Brain microvascular endothelial cell (primary cell): ENCODE data around the gene CSRNP3.
A peak's percentile ranks its signal among the peaks of the same experiment; 100 is the strongest.

ENCODE experiments used
- DNase-seq: peaks from one replicate; pipeline ENCODE4 v3.0.0-alpha.2; 2020
- H3K27ac ChIP-seq: fragments of 250-450 bp; sonication (Bioruptor Pico); 2 replicates; pipeline ENCODE4 v1.5.1; 2020; ENCODE audit warnings: mild to moderate bottlenecking, moderate library complexity
- H3K27me3 ChIP-seq: fragments of 250-450 bp; sonication (Bioruptor Pico); replicated peaks from 2 replicates; pipeline ENCODE4 v1.5.1; 2020; ENCODE audit warnings: mild to moderate bottlenecking
- H3K36me3 ChIP-seq: fragments of 250-450 bp; sonication (Bioruptor Pico); replicated peaks from 2 replicates; pipeline ENCODE4 v1.5.1; 2020; ENCODE audit warnings: mild to moderate bottlenecking
- H3K4me3 ChIP-seq: 2 replicates; pipeline ENCODE4 v1.5.1; 2011; ENCODE audit warnings: low read depth, mild to moderate bottlenecking, control low read depth, low read length, moderate library complexity
- in situ Hi-C: cut with HindIII; loops from 2 replicates; pipeline ENCODE4 v1.10.0; 2017; ENCODE audit warnings: low sequenced_read_pairs, low pct_ligation_motif_present
- TF ChIP-seq, protein P1 (sequence below): IDR thresholded peaks from 2 replicates; pipeline ENCODE4 v1.5.1; 2011; ENCODE audit warnings: low read depth, mild to moderate bottlenecking, moderate library complexity, low read length, control low read depth, inconsistent platforms; ENCODE audit errors: missing control alignments

CSRNP3 gene

DNA sequence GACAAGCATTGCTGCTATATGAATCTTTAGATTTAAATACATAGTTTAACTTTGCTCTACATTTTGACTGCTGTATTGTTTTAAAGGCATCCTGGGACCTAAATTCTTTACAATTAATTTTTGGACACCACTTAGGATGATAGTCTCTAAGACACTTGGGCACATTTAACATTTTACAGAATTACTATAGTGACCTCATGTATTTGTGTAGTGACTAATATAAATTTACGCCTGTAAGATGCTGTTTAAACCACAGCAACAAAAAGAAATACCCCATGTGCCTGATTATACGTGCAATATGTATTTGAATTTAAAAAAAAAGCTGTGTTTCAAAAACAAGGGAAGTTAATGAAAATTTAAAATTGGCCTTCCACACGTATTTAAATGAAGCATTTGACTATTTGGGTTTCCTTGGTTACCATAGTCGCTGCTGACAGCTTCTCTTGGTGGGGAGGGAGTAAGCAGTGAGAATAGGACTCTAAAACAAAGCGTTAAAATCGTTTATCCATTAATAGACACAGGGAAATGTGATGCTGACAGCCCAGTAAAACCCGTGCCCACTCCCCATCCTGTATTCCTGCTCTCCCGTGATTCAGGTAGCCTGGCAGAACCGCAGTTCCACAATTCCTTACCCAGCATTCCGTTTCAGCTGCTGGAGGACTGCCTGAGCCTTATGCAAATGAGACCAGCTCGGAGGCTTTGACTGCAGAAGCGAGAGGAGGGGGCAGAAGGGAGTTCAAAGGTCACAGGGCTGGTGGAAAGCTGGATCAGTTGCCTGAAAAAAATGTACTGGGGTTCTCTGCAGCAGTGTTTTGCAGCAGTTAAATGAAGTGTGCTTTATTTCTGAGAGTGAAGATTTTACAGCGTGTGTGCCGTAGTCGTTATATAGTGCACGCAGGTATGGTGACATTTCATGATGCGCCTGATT is 104.3 kb downstream of the CSRNP3 start:
- TF ChIP-seq, protein P1, sequence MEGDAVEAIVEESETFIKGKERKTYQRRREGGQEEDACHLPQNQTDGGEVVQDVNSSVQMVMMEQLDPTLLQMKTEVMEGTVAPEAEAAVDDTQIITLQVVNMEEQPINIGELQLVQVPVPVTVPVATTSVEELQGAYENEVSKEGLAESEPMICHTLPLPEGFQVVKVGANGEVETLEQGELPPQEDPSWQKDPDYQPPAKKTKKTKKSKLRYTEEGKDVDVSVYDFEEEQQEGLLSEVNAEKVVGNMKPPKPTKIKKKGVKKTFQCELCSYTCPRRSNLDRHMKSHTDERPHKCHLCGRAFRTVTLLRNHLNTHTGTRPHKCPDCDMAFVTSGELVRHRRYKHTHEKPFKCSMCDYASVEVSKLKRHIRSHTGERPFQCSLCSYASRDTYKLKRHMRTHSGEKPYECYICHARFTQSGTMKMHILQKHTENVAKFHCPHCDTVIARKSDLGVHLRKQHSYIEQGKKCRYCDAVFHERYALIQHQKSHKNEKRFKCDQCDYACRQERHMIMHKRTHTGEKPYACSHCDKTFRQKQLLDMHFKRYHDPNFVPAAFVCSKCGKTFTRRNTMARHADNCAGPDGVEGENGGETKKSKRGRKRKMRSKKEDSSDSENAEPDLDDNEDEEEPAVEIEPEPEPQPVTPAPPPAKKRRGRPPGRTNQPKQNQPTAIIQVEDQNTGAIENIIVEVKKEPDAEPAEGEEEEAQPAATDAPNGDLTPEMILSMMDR: no peak
- H3K27me3 ChIP-seq: no peaks in the 10 kb centered on the region
- no peaks in the 10 kb centered on the region for H3K36me3 ChIP-seq
- H3K27ac ChIP-seq: peak overlapping the region; percentile 30
- peak; percentile 38 for DNase-seq
- peak overlapping the region; percentile 60 for H3K4me3 ChIP-seq
- in situ Hi-C loops: no loop called here

DNA sequence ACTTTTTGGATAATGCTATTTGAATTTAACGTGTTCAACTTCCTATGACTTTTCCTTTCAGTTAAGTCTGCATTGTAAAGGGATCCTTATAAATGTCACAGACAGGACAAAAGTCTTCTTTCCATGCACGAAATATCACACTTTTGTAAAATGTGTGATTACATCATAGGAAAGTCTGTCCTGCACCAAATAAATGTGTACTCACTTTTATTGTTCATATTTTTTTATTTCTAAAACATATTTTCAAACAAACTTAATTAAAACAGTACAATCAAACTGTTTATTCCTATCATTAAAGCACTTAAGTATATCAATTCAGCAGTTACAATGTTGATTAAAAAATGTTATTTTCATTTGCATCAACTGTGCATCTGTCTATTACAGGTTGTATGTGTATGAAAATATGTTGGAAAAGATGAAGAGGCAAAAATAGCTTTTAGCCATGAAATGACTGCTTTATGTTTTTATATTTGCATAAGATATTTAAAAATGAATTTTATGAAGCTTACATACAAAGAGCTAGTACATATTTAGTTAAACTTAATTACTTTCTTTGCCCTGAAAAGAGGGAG is 105.6 kb downstream of the CSRNP3 start:
- TF ChIP-seq, protein P1: no peak
- no peak overlapping the region for H3K4me3 ChIP-seq
- no peak overlapping the region for H3K27ac ChIP-seq
- in situ Hi-C loops: no loop called here
- no peak for DNase-seq
- no peaks in the 10 kb centered on the region for H3K36me3 ChIP-seq
- H3K27me3 ChIP-seq: no peaks in the 10 kb centered on the region

DNA sequence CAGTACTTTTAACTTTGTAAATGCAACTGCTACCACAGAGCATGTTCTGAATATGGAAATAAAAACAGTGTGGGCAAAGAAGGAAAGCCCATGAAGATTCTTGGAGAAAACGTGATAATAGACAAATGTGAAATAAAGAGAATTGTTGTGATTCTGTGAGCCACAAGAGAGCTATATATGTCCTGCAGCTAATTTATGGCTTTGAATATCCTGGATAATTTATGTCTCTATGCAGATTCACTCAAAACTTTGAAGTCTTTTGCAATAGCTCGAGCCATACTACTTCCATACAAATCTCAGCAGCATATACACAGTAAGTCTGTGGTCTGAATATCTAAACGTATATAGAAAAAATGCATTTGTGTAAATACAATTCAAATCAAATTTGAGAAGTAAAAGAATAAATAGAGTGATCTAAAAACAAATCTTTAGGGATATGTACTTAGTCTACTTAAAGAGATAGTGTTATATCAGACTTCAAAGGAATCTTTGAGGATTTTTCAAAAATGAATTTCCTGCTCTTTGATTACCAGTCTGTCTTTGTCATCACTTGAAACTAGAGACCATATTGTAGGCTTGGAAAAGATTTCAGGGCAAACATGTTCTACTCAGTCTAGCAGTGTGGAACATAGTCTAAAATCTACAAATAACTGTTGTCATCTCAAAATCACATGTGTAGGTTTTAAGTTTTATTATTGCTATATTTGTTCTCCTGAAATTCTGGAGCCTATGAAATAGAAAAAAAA is 107.1 kb downstream of the CSRNP3 start:
- no peak for DNase-seq
- Histone ChIP-seq H3K36me3 (no peaks in the 10 kb centered on the region), H3K4me3 (no peak overlapping the region), H3K27me3 (no peaks in the 10 kb centered on the region), H3K27ac (no peak overlapping the region)
- TF ChIP-seq, protein P1: no peak
- in situ Hi-C loops: no loop called here

DNA sequence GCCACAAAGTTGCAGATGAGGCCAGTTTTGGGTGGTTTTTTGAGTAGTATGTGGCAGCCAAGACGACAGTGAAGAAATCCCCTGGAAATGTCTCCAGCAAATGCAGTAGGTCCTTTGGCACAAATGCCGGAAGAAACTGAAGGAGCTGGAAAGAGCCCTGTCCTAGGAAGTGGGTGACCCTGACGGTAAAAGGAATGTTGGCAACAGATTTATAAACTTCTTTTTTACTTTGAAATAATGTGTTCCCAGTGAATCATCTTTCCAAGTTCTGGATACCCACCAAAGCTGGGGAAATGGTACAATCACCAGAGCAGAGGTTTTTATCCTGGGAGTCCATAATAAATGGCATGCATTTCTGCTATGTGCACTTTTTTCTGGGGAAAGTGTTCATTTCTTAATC is 112.9 kb downstream of the CSRNP3 start:
- in situ Hi-C loops: no loop called here
- DNase-seq: no peak
- TF ChIP-seq, protein P1: no peak

DNA sequence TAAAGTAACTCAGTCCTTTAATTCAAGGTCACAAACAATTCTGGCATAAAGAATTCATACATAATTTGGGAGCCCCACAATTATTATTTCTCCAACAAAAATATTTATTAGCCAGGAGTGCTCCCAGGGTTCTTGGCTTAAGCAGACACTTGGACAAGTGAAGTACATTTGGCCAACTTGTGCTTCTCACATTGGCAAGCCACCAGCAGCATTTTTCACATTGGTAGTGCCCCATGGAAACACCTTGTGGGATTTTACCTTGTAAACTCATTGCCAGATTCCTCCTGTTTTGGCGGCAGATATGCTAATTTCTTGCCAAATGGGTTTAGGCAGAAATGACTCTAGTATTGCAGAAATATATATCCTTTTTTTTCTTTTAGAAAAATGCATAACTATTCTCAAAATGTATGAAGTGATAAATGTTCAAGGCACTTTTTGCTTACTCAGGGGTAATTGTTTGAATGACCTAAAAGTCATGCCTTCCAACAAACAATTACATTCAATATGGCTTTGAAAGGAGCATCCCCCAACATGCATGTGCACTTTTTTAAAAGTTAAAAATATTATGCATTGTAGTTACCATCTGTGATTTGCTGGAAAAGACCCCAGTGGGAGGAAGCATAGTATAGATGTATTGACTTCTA is 113.5 kb downstream of the CSRNP3 start:
- no peak overlapping the region for H3K27ac ChIP-seq
- no peak overlapping the region for H3K4me3 ChIP-seq
- H3K27me3 ChIP-seq: no peaks in the 10 kb centered on the region
- H3K36me3 ChIP-seq: no peaks in the 10 kb centered on the region
- TF ChIP-seq, protein P1: no peak
- no peak for DNase-seq
- in situ Hi-C loops: no loop called here

More for the DNA sequence above, 112.9 kb downstream of the CSRNP3 start:
- H3K36me3 ChIP-seq: no peaks in the 10 kb centered on the region
- no peaks in the 10 kb centered on the region for H3K27me3 ChIP-seq
- no peak overlapping the region for H3K27ac ChIP-seq
- H3K4me3 ChIP-seq: no peak overlapping the region
